ENCODE results near the gene TFE3. TPM values are rescaled to one million over a fixed set of nuclear protein-coding genes. Genes with fewer than 3 reads are reported as not detected.
A peak's percentile ranks its signal among the peaks of the same experiment; 100 is the strongest.

TFE3 gene
- total RNA-seq, 4 donors from 2014 or later = 16.7 to 75.0 (median 38.7) TPM

GRCh38 chrX:49077941-49078340 is 34.8 kb upstream of the TFE3 start:
- TF ChIP-seq, protein P1, sequence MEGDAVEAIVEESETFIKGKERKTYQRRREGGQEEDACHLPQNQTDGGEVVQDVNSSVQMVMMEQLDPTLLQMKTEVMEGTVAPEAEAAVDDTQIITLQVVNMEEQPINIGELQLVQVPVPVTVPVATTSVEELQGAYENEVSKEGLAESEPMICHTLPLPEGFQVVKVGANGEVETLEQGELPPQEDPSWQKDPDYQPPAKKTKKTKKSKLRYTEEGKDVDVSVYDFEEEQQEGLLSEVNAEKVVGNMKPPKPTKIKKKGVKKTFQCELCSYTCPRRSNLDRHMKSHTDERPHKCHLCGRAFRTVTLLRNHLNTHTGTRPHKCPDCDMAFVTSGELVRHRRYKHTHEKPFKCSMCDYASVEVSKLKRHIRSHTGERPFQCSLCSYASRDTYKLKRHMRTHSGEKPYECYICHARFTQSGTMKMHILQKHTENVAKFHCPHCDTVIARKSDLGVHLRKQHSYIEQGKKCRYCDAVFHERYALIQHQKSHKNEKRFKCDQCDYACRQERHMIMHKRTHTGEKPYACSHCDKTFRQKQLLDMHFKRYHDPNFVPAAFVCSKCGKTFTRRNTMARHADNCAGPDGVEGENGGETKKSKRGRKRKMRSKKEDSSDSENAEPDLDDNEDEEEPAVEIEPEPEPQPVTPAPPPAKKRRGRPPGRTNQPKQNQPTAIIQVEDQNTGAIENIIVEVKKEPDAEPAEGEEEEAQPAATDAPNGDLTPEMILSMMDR (IDR thresholded peaks at IDR 0.05) = no peak
- no peak for TF ChIP-seq POLR2A (IDR thresholded peaks at IDR 0.05)
- no peaks in the 10 kb centered on the region for H3K27me3 ChIP-seq
- DNase-seq = no peak
- no peak overlapping the region for H3K4me3 ChIP-seq
- intact Hi-C loops (cut with DNase I; ENCODE audit: low total_unique reads) = no loop called here
- H3K4me1 ChIP-seq = no peaks in the 10 kb centered on the region
- no peaks in the 10 kb centered on the region for H3K36me3 ChIP-seq
- no peaks in the 10 kb centered on the region for H3K9me3 ChIP-seq
- H3K27ac ChIP-seq = no peak overlapping the region

DNA sequence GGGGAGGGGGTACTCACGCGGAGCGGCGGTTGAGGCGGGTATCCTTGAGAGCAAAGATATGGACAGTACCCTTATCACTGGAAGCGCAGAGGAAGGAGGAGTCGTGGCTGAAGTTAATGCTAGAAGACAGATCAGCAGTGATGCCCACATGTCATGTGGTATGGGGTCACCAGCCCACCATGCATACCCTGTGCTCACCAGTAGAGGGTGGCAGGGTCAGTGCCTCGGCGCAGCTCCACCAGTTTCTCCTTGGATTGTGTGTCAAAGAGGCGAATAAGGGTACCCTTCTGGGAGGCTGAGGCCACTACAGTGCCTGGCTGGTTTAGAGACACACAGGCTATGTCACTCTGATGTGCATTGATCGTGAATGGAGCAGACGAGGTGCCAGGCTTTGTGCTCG is 32.2 kb upstream of the TFE3 start:
- H3K9me3 ChIP-seq = no peaks in the 10 kb centered on the region
- no peak for DNase-seq
- H3K27ac ChIP-seq = no peak overlapping the region
- no peaks in the 10 kb centered on the region for H3K36me3 ChIP-seq
- H3K4me3 ChIP-seq = no peak overlapping the region
- intact Hi-C loops (cut with DNase I; ENCODE audit: low total_unique reads) = no loop called here
- H3K27me3 ChIP-seq = no peaks in the 10 kb centered on the region
- TF ChIP-seq, protein P1 (IDR thresholded peaks at IDR 0.05) = no peak
- no peak for TF ChIP-seq POLR2A (IDR thresholded peaks at IDR 0.05)
- H3K4me1 ChIP-seq = no peaks in the 10 kb centered on the region

GRCh38 chrX:49073601-49074575 is 30.7 kb upstream of the TFE3 start, which contains the start of gene PRAF2:
TSS of gene PRAF2 (minus strand) at chrX:49074002. CDS start at chrX:49073987, 15 bp downstream.
- Histone ChIP-seq H3K27ac (peak within 1 kb of the TSS; percentile 74 to 77), H3K4me1 (no peaks in the 10 kb centered on the region), H3K27me3 (no peaks in the 10 kb centered on the region), H3K9me3 (no peaks in the 10 kb centered on the region), H3K36me3 (no peaks in the 10 kb centered on the region), H3K4me3 (peak within 1 kb of the TSS; percentile 38 to 44)
- intact Hi-C loops (cut with DNase I; ENCODE audit: low total_unique reads) = no loop called here
- TF ChIP-seq, protein P1 (IDR thresholded peaks at IDR 0.05) = peak in 2 of 4 experiments; percentile 16 to 26
- TF ChIP-seq POLR2A (IDR thresholded peaks at IDR 0.05) = peak; percentile 61 to 66
- DNase-seq = peak; percentile 92 to 93

DNA sequence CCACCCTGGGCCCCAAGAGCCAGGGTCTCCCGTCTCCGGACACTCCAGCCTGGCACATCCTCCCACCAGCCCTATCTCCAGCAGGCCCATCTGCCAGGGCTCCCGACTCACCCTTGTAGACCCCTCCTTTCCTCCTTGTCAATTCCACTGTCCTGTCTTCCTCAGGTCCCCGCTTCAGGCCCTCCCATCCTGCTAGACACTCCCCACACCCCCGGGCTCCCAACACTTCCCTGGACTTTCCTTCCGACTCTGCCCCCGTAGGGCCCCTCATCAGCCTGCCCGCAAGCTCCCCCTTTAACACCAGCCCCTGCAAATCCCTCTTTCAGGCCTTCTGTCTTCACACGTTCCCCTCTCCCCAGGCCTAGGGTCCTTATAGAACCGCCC is 29.5 kb upstream of the TFE3 start:
- Histone ChIP-seq H3K27me3 (no peaks in the 10 kb centered on the region), H3K27ac (peak overlapping the region; percentile 0 to 77), H3K4me1 (no peaks in the 10 kb centered on the region), H3K9me3 (no peaks in the 10 kb centered on the region), H3K36me3 (no peaks in the 10 kb centered on the region), H3K4me3 (peak overlapping the region; percentile 7 to 44)
- intact Hi-C loops (cut with DNase I; ENCODE audit: low total_unique reads) = no loop called here
- TF ChIP-seq, protein P1 (IDR thresholded peaks at IDR 0.05) = no peak
- no peak for TF ChIP-seq POLR2A (IDR thresholded peaks at IDR 0.05)
- no peak for DNase-seq

Data from uterus (tissue), 4 donors.